Measurements from ENCODE around the gene CATSPER2. TPM values are rescaled to one million over a fixed set of nuclear protein-coding genes. Genes with fewer than 3 reads are reported as not detected.
A peak's percentile ranks its signal among the peaks of the same experiment; 100 is the strongest.
"Not testable (repeated sequence)": the region's sequence is repeated elsewhere in the genome, so short reads cannot be mapped to it uniquely, and the experiment has no call there.

The CATSPER2 gene
- 10 to 100 TPM in 3 of 5 experiments, 1 to 10 TPM in 2; 6.9 to 14.4 (median 12.2) TPM for total RNA-seq
- under 1 TPM; 0.61 to 0.99 TPM for polyA plus RNA-seq
- 12.4 reads per million, percentile 40 among the genes with 10 or more reads in this experiment for total RNA-seq

DNA sequence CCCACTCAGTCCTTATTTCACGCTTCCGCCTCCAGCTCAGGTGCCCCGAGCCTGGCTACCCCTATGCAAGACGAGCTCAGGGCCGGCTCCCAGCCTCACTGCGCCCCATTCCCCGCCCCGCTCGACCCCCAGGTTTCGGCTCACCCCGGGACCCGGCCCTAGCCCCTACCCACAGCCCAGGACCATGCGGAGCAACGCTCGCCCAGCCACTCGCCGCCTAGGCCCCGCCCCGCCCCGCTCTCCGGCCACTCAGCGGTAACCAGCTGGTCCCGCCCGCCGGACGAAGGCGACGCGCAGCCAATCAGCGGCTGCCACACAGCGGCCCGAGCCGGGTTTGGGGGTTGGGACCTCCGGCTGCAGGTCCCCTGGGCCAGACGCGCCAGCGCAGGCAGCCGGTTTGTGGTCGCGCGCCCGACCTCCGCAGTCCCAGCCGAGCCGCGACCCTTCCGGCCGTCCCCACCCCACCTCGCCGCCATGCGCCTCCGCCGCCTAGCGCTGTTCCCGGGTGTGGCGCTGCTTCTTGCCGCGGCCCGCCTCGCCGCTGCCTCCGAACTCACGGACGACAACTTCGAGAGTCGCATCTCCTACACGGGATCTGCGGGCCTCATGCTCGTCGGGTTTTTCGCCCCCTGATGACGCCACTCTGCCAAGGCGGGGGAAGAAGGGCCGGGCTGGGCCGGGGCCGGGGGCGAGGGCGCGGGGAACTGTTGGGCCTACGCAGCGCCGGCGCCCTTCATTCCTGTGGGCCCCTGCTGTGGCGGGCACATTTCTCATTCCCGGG, at the start of gene CATSPER2:
CATSPER2 (minus strand) TSS at position 196 of the 781 bp plus-strand sequence. CDS start 783 bp downstream, outside the sequence.
- DNase-seq: no peak
- no peaks in the 10 kb centered on the region for H3K9me3 ChIP-seq (ENCODE audit: control insufficient read depth in 2 of 3, low read length in 3 of 3)
- ChIA-PET POLR2A (no interaction called here), CTCF (no interaction called here)
- Mint-ChIP-seq H3K4me3 (no peak within 1 kb of the TSS), H3K36me3 (peaks cover 4 to 38% (median 26%) of the 10 kb centered on the region in 5 donors), H3K4me1 (no peaks in the 10 kb centered on the region), H3K9me3 (no peaks in the 10 kb centered on the region), H3K27me3 (no peaks in the 10 kb centered on the region), H3K27ac (no peak within 1 kb of the TSS)
- H3K4me3 ChIP-seq (ENCODE audit: low read length): no peak within 1 kb of the TSS
- intact Hi-C loops (cut with micrococcal nuclease): no loop called here
- H3K27ac ChIP-seq (ENCODE audit: low read depth, low read length): no peak within 1 kb of the TSS
- no peaks in the 10 kb centered on the region for H3K27me3 ChIP-seq (ENCODE audit: control insufficient read depth in 2 of 2, insufficient read depth in 2 of 2, low read length in 2 of 2)
- no peaks in the 10 kb centered on the region for H3K4me1 ChIP-seq (ENCODE audit: control insufficient read depth in 2 of 2, insufficient read depth in 2 of 2, low read length in 2 of 2)
- H3K36me3 ChIP-seq (ENCODE audit: control insufficient read depth in 2 of 3, insufficient read depth in 3 of 3, low read length in 3 of 3): peaks cover 0 to 5% (median 0%) of the 10 kb centered on the region in 3 experiments
- ATAC-seq: peak; percentile 48

DNA sequence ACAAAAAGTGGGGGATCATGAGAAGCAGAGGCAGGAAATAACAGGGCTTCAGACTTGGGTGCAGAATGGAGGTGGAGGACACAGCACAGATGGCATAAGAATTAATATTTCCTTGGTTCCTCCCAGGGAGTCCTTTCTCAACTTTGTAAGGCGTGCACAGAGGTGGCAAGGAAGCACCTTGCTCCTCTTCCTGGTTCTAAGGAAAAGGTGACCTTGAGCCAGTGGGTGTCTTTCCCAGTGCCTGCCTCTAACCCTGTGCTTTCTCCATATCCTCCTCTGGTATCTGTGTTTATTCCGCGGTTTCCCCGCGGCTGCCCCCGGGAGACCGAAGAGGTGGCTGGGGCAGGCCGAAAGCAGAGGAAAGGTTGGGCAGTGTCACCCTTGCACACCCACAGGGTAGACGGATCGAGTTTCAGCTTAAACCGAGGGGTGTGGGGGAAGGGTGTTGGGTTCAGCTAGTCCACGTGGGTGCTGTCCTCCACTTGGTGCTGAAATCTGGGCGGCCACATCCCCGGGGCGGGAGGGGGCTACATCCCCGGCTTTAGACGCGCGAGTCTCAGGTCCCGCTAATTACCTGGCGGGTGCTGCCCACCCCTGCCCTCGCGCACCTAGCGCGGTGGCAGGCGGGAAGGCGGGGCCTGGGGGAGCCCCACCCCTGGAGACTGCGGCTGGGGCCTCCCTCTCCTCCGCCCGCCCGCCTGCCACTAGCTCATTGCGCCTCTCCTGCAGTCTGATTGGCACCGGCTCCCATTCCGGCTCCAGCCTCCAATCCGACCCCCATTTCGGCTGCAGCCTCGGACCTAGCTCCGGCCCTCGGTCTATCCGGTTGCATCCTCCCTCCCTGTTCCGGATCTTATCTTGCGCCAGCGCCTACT, 44.7 kb upstream of the CATSPER2 start, which contains the start of gene CKMT1A:
CKMT1A (plus strand) TSS at position 712 of the 875 bp plus-strand sequence. CDS start 192 bp downstream, outside the sequence.
- peaks cover 9 to 14% (median 11%) of the 10 kb centered on the region in 5 donors for H3K27me3 Mint-ChIP-seq
- H3K4me3 Mint-ChIP-seq; H3K36me3 ChIP-seq (ENCODE audit: control insufficient read depth in 2 of 3, insufficient read depth in 3 of 3, low read length in 3 of 3); H3K9me3 Mint-ChIP-seq; H3K4me1 Mint-ChIP-seq; CTCF ChIA-PET; H3K9me3 ChIP-seq (ENCODE audit: control insufficient read depth in 2 of 3, low read length in 3 of 3); H3K27ac Mint-ChIP-seq; H3K36me3 Mint-ChIP-seq; DNase-seq; H3K27ac ChIP-seq (ENCODE audit: low read depth, low read length); intact Hi-C loops (cut with micrococcal nuclease); H3K4me1 ChIP-seq (ENCODE audit: control insufficient read depth in 2 of 2, insufficient read depth in 2 of 2, low read length in 2 of 2); H3K4me3 ChIP-seq (ENCODE audit: low read length); POLR2A ChIA-PET; H3K27me3 ChIP-seq (ENCODE audit: control insufficient read depth in 2 of 2, insufficient read depth in 2 of 2, low read length in 2 of 2): not testable (repeated sequence)
- ATAC-seq: peak; percentile 11

DNA sequence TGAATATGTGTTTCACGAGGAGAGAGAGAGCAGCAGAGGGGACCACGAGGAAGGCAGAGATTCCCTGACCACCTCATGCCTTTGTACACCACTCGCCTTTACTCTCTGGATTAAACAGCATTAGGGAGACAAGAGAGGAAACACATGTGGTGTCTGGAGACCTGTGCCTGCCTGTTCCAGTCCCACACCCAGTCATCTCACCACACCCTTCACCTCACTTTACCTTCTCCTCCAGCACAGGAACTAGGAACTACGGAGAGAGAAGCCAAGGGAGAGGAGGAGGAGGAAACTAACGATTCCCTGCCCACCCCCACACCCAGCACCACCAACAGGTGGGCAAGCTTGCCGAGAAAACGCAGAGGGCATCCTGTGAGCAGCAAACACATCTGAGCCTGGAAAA, 44.0 kb upstream of the CATSPER2 start:
- H3K27me3 ChIP-seq (ENCODE audit: control insufficient read depth in 2 of 2, insufficient read depth in 2 of 2, low read length in 2 of 2); H3K36me3 ChIP-seq (ENCODE audit: control insufficient read depth in 2 of 3, insufficient read depth in 3 of 3, low read length in 3 of 3); H3K9me3 Mint-ChIP-seq; intact Hi-C loops (cut with micrococcal nuclease); DNase-seq; H3K4me1 ChIP-seq (ENCODE audit: control insufficient read depth in 2 of 2, insufficient read depth in 2 of 2, low read length in 2 of 2); H3K27ac Mint-ChIP-seq; H3K27ac ChIP-seq (ENCODE audit: low read depth, low read length); ATAC-seq; H3K4me1 Mint-ChIP-seq; H3K4me3 Mint-ChIP-seq; CTCF ChIA-PET; H3K4me3 ChIP-seq (ENCODE audit: low read length); H3K36me3 Mint-ChIP-seq; H3K9me3 ChIP-seq (ENCODE audit: control insufficient read depth in 2 of 3, low read length in 3 of 3); POLR2A ChIA-PET: not testable (repeated sequence)
- peaks cover 7 to 12% (median 9%) of the 10 kb centered on the region in 5 donors for H3K27me3 Mint-ChIP-seq

DNA sequence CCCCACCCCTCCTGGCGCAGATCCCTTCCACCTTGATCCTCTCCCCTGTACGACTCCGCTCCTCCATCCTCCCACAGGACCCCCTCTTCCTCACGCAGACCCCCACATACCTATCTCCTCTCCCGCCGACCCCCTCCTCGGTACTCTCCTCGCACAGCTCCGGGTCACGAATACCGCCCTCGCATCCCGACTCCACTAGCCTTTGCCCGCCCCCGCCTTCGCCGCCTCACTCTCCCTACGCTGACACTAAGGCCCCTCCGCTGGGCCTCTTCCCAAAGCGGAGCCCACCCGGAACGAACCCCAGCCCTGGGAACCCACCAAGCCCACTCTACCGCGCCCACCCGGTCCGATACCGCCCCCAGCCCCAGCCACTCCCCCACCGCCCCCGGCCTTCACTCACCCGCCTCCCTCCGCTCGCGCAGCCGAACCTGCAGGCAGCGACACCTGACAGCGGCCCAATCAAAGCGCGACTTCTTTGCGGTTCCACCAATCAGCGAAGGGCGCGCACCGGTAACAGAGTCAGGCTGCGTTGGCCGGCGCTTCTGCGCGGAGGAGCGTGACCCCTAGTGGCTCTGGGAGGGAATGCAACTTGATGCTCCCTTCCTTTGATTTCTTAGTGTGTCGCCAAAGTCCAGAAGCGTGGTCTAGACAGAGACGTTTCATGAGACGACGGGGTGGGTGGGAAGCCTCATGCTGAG, 41.1 kb upstream of the CATSPER2 start:
- H3K27ac Mint-ChIP-seq; H3K4me1 Mint-ChIP-seq; H3K4me3 Mint-ChIP-seq; H3K9me3 ChIP-seq (ENCODE audit: control insufficient read depth in 2 of 3, low read length in 3 of 3); CTCF ChIA-PET; H3K36me3 ChIP-seq (ENCODE audit: control insufficient read depth in 2 of 3, insufficient read depth in 3 of 3, low read length in 3 of 3); H3K27ac ChIP-seq (ENCODE audit: low read depth, low read length); H3K36me3 Mint-ChIP-seq; DNase-seq; H3K4me3 ChIP-seq (ENCODE audit: low read length); H3K4me1 ChIP-seq (ENCODE audit: control insufficient read depth in 2 of 2, insufficient read depth in 2 of 2, low read length in 2 of 2); POLR2A ChIA-PET; H3K27me3 Mint-ChIP-seq; H3K27me3 ChIP-seq (ENCODE audit: control insufficient read depth in 2 of 2, insufficient read depth in 2 of 2, low read length in 2 of 2); intact Hi-C loops (cut with micrococcal nuclease); H3K9me3 Mint-ChIP-seq: not testable (repeated sequence)
- ATAC-seq: peak; percentile 99

DNA sequence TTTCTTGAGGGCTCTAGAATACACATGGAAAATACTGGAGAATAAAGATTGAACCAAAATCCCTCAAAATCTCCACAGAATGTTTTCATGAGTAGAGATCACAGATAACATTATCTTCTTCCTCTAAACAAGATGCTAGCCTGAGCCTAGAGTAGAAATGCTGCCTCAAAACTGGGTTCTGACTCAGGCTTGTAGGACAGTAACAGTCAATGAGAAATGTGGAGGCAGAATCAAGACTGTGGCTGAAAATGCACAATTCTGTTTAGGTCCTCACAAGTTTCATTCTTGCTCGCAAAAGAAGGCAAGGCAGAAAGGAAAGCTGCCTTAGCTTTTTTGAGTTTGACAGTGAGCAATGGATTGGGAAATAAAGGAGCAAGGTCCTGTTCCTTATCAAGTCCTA, 25.5 kb upstream of the CATSPER2 start:
- H3K27me3 Mint-ChIP-seq; H3K4me1 Mint-ChIP-seq; DNase-seq; H3K9me3 ChIP-seq (ENCODE audit: control insufficient read depth in 2 of 3, low read length in 3 of 3); H3K4me3 Mint-ChIP-seq; H3K36me3 ChIP-seq (ENCODE audit: control insufficient read depth in 2 of 3, insufficient read depth in 3 of 3, low read length in 3 of 3); CTCF ChIA-PET; H3K9me3 Mint-ChIP-seq; H3K27me3 ChIP-seq (ENCODE audit: control insufficient read depth in 2 of 2, insufficient read depth in 2 of 2, low read length in 2 of 2); H3K4me1 ChIP-seq (ENCODE audit: control insufficient read depth in 2 of 2, insufficient read depth in 2 of 2, low read length in 2 of 2); H3K27ac ChIP-seq (ENCODE audit: low read depth, low read length); POLR2A ChIA-PET; H3K36me3 Mint-ChIP-seq; ATAC-seq; H3K27ac Mint-ChIP-seq; H3K4me3 ChIP-seq (ENCODE audit: low read length); intact Hi-C loops (cut with micrococcal nuclease): not testable (repeated sequence)

DNA sequence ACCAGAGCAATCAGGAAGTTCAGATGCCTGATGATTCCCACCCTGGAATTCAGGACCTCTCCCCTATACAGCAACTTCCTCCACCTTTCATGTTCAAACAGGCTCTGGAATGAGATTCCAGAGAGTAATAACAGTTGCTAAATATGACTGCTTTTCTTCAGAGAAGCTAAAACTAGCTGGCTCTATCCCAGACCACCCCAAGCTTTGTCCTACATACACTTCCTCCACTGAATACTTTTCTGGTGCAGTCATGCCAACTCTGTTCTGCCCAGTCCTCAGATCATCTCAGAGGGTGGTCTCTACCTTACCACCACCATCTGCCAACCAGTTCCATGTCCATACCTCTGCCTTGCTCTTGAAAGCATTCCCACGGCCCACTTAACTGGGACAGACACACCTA, 17.5 kb upstream of the CATSPER2 start:
- H3K9me3 ChIP-seq (ENCODE audit: control insufficient read depth in 2 of 3, low read length in 3 of 3); H3K36me3 ChIP-seq (ENCODE audit: control insufficient read depth in 2 of 3, insufficient read depth in 3 of 3, low read length in 3 of 3); H3K27me3 ChIP-seq (ENCODE audit: control insufficient read depth in 2 of 2, insufficient read depth in 2 of 2, low read length in 2 of 2); H3K27me3 Mint-ChIP-seq; H3K9me3 Mint-ChIP-seq; POLR2A ChIA-PET; CTCF ChIA-PET; DNase-seq; H3K27ac Mint-ChIP-seq; H3K4me3 ChIP-seq (ENCODE audit: low read length); intact Hi-C loops (cut with micrococcal nuclease); H3K4me3 Mint-ChIP-seq; H3K27ac ChIP-seq (ENCODE audit: low read depth, low read length); ATAC-seq; H3K4me1 Mint-ChIP-seq; H3K36me3 Mint-ChIP-seq; H3K4me1 ChIP-seq (ENCODE audit: control insufficient read depth in 2 of 2, insufficient read depth in 2 of 2, low read length in 2 of 2): not testable (repeated sequence)
